Aorta (tissue), 4 donors: ENCODE data around the gene CHCHD10. TPM values are rescaled to one million over a fixed set of nuclear protein-coding genes. Genes with fewer than 3 reads are reported as not detected.

Experiments used
- polyA plus RNA-seq, 2 donors: library from polyadenylated mRNA; stranded (reverse); fragments of 200-250 nt; gene quantifications; one replicate each; pipeline ENCODE4 v1.2.3, GENCODE V29; 2013
- total RNA-seq, 2 donors: library from RNA; stranded (reverse); fragmentation: NEBNext Ultra II Directional; extraction: Animal tissue kit (Norgen Biotek cat#: 25700); gene quantifications; one replicate each; pipeline ENCODE4 v1.2.1, GENCODE V29; 2021
- donor health status: healthy with polysubstance abuse.
- donor health status: Bipolar disorder and iron deficiency.
- donor health status: DM: no; HTN: no; CAD: no.
- donor health status: DM: yes; HTN: yes; CAD: no.

Gene CHCHD10
- total and polyA plus RNA-seq, 4 donors = 30.9 to 68.4 (median 50.2) TPM

Other genes starting within 250 kb of the CHCHD10 start
- gene IGLL1, start 187.7 kb downstream of the CHCHD10 start, total RNA-seq = not detected
- gene IGLL1, start 187.7 kb downstream of the CHCHD10 start, polyA plus RNA-seq = not detected
- gene DRICH1, start 135.7 kb downstream of the CHCHD10 start, total RNA-seq = 1 to 10 TPM in 1 of 2 donors, not detected in 1; 1.4 TPM
- gene DRICH1, start 135.7 kb downstream of the CHCHD10 start, polyA plus RNA-seq = under 1 TPM in 1 of 2 donors, not detected in 1; 0.38 TPM
- gene RGL4, start 77.0 kb downstream of the CHCHD10 start, total RNA-seq = 1 to 10 TPM; 1.2 to 1.4 TPM
- under 1 TPM; 0.59 to 0.63 TPM for gene RGL4, start 77.0 kb downstream of the CHCHD10 start, polyA plus RNA-seq
- gene ZNF70, start 16.9 kb downstream of the CHCHD10 start, total RNA-seq = 10 to 100 TPM in 1 of 2 donors, 1 to 10 TPM in 1; 9.8 to 14.0 TPM
- 1 to 10 TPM; 1.4 to 3.6 TPM for gene ZNF70, start 16.9 kb downstream of the CHCHD10 start, polyA plus RNA-seq
- under 1 TPM in 1 of 2 donors, not detected in 1; 0.69 TPM for gene VPREB3, start 13.5 kb downstream of the CHCHD10 start, total RNA-seq
- gene VPREB3, start 13.5 kb downstream of the CHCHD10 start, polyA plus RNA-seq = not detected
- under 1 TPM in 1 of 2 donors, not detected in 1; 0.69 TPM for gene C22orf15, start 5.0 kb downstream of the CHCHD10 start, total RNA-seq
- gene C22orf15, start 5.0 kb downstream of the CHCHD10 start, polyA plus RNA-seq = under 1 TPM in 1 of 2 donors, not detected in 1; 0.23 TPM
- 1 to 10 TPM; 1.3 to 3.0 TPM for gene MMP11, start 4.9 kb upstream of the CHCHD10 start, total RNA-seq
- gene MMP11, start 4.9 kb upstream of the CHCHD10 start, polyA plus RNA-seq = 1 to 10 TPM; 3.5 to 5.1 TPM
- 10 to 100 TPM; 48.3 to 53.5 TPM for gene SMARCB1, start 19.0 kb upstream of the CHCHD10 start, total RNA-seq
- 10 to 100 TPM; 24.2 to 31.7 TPM for gene SMARCB1, start 19.0 kb upstream of the CHCHD10 start, polyA plus RNA-seq
- 1 to 10 TPM; 1.9 to 3.9 TPM for gene DERL3, start 71.0 kb upstream of the CHCHD10 start, total RNA-seq
- 1 to 10 TPM; 1.4 to 6.1 TPM for gene DERL3, start 71.0 kb upstream of the CHCHD10 start, polyA plus RNA-seq
- 10 to 100 TPM in 1 of 2 donors, 1 to 10 TPM in 1; 4.8 to 14.4 TPM for gene SLC2A11, start 89.9 kb upstream of the CHCHD10 start, total RNA-seq
- gene SLC2A11, start 89.9 kb upstream of the CHCHD10 start, polyA plus RNA-seq = 10 to 100 TPM; 16.7 TPM
- gene MIF, start 126.4 kb upstream of the CHCHD10 start, total RNA-seq = 100 to 1,000 TPM; 278 to 316 TPM
- gene MIF, start 126.4 kb upstream of the CHCHD10 start, polyA plus RNA-seq = 100 to 1,000 TPM; 362 to 373 TPM
- 10 to 100 TPM in 1 of 2 donors, 1 to 10 TPM in 1; 7.7 to 23.9 TPM for gene GSTT2B, start 193.2 kb upstream of the CHCHD10 start, total RNA-seq
- 10 to 100 TPM in 1 of 2 donors, 1 to 10 TPM in 1; 8.0 to 23.2 TPM for gene GSTT2B, start 193.2 kb upstream of the CHCHD10 start, polyA plus RNA-seq
- 1 to 10 TPM; 1.0 to 3.6 TPM for gene DDTL, start 198.9 kb upstream of the CHCHD10 start, total RNA-seq
- gene DDTL, start 198.9 kb upstream of the CHCHD10 start, polyA plus RNA-seq = 1 to 10 TPM in 1 of 2 donors, under 1 TPM in 1; 0.31 to 1.0 TPM
- 10 to 100 TPM; 49.3 to 51.6 TPM for gene DDT, start 206.5 kb upstream of the CHCHD10 start, total RNA-seq
- gene DDT, start 206.5 kb upstream of the CHCHD10 start, polyA plus RNA-seq = 100 to 1,000 TPM; 108 to 145 TPM
- gene GSTT2, start 212.2 kb upstream of the CHCHD10 start, total RNA-seq = under 1 TPM in 1 of 2 donors, not detected in 1; 0.94 TPM
- not detected for gene GSTT2, start 212.2 kb upstream of the CHCHD10 start, polyA plus RNA-seq
- gene GSTT4, start 237.5 kb upstream of the CHCHD10 start, total RNA-seq = not detected
- gene GSTT4, start 237.5 kb upstream of the CHCHD10 start, polyA plus RNA-seq = not detected
- gene CABIN1, start 243.3 kb upstream of the CHCHD10 start, total RNA-seq = 10 to 100 TPM; 48.8 to 84.6 TPM
- 100 to 1,000 TPM in 1 of 2 donors, 1 to 10 TPM in 1; 9.4 to 113 TPM for gene CABIN1, start 243.3 kb upstream of the CHCHD10 start, polyA plus RNA-seq